GM18520 (cell line): ENCODE results near the gene MYO16.

Source experiments
- ATAC-seq: cut with Tn5 transposase; IDR thresholded peaks from one replicate; pipeline ENCODE4 v1.9.1; 2021; ENCODE audit not compliant: unreplicated experiment

The MYO16 gene

DNA sequence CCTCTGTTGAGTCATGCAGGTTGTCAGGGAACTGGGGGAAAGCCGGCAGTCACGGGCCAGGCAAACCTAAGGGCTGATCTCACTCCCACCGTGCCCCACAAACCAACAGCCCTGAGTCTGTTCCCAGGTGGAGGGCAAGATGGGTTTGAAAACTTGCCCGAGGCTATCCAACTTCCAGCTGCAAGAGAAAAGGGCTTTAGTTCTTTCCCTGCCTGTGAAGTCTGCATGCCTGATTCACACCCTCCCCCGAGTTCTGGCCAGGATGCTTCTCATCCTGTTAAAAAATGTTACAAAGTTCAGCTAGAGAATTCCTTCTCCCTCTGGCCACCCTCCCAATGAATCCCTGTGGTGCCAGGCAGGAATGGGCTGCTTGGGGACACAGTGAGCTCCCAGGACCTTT lies 33.1 kb downstream of the MYO16 start:
- no peak for ATAC-seq

DNA sequence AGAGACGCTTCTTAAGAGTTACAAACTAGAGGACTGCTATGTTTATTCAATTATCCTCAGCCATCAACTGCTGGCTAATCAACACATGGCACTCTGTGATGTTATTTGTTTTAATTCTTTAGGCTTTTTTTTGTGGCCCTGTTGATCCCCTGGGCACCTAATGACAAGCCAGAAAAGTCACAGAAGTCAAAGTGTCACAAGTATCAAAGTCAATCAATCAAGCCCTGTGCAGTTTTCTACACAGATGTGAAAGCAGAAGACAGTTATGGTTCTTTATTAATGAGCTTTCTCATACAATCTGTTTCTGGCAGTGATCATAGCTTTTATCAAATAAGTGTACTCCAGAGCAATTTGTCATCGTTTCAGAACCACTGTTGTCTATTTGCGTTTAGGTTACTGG lies 34.3 kb downstream of the MYO16 start:
- ATAC-seq: no peak

DNA sequence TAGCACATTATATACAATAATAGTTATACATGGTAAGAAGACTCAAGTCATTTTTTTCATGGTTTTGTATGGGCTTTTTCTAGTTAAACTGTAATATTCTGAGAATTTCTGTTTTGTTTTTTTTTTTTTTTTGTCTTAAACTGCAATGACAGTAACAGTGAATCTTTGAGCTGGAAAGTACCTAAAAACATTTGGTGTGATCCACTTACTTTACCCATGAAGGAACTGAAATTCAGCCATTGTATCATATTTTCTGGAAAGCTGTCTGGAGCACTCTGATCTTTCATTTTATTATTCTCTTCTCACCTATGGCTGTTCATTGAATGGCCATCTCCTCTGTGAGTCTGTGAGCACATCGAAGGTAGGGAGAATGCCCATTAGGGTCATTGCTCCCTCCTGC lies 37.8 kb downstream of the MYO16 start:
- no peak for ATAC-seq

DNA sequence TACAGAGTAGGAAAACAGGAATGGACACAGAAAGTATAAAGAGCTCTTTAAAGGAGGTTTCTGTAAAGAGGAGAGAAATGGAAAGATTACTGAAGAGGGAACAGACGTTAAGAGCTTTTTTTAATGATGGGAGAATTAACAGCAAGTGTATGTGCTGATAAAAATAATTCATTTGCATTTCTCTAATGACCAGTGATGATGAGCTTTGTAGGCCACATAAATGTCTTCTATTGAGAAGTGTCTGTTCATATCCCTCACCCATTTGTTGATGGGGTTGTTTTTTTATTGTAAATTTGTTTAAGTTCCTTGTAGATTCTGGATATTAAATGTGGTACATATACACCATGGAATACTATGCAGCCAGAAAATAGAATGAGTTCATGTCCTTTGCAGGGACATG lies 40.0 kb downstream of the MYO16 start:
- ATAC-seq: no peak

DNA sequence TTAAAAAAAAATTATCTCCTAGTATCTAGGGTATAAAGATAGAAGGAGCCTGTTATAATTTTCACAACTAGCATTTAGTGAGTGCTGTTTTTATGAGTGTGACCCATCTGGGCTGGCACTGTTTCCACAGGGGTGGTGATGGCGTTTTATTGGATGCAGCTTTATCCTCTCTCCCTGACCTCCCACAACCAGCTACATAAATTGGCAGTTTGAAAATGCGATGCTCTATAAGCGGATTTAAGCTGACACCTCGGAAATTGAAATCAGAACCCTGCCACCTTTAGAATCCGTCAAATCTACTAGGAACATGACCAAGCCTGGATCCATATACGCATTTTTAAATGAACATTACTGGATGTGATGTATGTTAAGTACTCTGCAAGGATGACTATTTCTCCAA lies 44.9 kb downstream of the MYO16 start:
- no peak for ATAC-seq

DNA sequence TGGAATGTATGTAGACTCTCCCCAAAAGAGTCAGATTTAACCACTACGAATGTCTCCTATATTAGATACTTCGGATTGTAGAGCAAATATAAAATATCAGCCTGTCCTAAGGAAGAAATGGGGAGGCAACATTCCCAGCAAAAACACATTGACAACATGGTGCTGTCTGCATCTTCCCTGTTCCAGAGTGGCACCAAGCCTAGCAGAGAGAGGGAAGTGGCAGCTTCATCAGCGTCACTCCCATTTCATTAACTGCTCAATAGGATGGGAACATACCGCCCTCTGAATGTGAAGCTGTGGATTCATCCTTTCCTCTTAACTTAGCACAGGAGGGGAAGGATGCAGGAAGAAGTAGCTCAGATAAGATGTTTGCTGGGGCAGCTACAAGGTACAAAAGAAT lies 45.4 kb downstream of the MYO16 start:
- no peak for ATAC-seq

DNA sequence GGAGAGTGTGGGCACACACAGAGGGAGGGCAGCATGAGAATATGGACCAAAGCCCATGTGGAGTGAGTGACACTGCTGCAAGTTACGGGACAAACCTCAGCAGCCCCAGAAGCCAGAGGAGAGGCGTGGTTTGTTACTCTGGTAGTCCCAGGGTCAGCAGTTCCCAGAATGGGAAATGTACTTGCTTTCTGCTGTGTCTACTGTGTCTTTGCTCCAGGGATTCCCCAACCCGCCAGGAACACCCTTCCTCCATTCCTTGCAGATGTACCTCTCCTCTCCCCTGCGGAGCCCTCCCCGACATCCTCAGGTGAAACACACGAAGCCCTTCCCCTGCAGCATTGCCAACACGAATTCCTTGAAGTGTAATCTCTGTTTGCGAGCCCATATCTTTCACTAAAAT lies 47.2 kb downstream of the MYO16 start:
- no peak for ATAC-seq

DNA sequence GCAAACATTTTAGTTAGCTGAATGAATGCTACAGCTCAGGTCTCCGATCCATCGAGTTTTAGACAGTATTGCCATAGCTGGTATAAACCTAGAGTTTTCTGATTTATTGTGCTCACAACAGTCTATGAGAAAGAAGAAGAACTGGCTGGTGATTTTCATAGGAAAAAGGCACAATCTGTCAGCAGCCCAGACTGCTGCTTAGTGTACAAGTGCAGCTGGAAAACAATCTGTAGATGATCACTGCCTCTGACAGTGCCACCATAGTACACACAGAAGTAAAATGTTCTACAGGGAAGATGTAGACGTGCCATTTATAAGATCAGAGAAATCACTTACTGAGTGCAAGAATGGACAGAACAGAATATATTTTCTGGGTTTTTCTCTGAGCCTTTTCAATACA lies 48.4 kb downstream of the MYO16 start:
- no peak for ATAC-seq

DNA sequence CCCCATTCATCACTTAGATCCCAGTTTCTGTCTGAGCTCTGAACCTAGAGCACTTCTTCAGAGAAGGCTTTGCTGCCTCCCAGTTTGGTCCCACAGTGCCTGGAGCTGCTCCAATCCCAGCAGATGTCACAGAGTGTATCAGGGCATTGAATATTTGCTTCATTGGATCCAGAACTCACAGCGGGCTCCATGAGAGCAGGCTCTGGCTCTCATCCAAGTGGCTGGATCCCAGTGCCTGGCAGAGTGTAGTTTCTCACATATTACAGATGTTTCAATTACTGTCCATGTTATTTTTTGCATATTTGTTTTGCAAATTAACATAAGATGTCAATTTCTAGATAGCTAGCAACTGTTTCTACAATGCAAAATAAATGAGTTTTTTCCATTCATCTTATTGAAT lies 50.6 kb downstream of the MYO16 start:
- no peak for ATAC-seq

DNA sequence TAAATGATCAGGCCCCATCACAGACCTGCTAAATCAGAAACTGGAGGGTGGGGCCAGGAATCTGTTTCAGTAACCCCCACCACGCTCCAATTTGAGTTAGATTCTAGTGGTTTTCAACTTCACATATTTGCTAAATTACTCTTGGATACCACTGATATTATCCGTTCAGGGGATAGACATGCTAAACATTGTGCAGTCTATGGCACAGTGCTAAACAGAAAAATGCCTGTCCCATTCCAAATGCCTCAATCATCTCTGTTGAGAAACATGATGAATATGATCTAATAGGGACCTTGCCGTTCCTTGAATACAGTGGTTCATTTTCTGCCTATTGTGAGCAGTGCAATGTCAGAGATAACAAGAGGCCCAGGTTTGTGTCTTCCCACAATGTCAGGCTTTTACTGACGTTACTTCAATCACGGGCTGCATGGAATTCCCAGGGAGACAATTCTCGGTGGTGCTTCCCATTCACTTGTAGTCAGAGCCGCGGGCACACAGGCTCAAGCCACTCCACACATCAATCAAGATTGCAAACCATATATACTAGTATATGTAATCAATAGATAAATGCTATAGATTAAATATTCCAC lies 52.7 kb downstream of the MYO16 start:
- no peak for ATAC-seq

DNA sequence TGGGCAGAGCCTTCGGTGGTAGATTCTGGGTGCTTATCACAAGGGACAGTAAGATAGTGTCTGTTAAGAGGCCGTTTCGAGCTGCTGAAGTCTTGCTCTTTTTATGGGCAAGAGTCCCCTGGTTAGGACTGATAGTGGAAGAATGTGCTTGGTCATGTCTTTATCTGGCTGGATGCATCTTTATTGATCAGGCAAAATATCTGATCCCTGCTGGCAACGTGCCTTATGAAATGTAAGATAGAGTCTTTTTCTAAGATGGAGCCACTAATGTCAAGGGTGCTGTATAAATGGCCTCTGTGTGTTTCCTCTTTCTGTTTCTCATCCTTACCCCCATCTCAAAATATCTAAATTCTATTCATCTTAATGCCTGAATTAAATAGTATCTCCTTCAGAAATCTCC lies 53.3 kb downstream of the MYO16 start:
- no peak for ATAC-seq

DNA sequence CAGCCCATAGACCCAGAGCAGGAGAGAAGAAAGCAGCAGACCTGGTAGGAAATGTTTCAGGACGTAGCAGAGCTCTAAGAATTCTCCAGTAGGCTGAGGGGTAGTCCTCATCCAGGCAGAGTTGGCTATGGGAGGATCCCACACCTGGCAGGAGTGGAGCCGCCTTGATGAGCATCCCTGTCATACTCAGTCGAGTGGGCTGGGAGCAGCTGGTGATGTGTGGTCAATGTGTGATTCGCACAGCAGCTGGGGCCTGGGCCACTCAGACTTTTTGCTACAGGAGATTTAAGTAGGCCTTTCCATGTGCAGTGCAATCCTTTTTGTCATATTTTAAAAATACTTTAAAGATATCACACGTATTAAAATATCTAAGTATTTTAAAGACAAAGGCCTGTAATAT lies 56.6 kb downstream of the MYO16 start:
- no peak for ATAC-seq

DNA sequence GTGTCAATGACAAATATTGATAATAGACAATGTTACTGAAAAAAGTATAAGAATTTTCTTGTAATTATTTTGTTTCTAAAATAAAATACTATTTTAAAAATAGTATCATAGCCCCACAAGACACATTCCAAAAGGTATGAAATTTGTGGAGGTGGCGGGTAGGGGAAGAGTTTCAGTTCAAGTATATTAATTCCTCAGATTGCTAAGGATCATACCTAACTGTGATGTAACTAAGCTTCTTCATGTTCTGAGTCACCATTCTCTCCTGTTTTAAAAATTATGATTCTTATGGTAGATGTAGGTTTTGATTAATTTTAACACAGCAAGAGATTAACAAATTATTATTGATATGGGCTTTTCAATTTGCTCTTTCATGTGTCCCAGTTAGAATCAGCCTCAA lies 61.3 kb downstream of the MYO16 start:
- ATAC-seq: no peak

DNA sequence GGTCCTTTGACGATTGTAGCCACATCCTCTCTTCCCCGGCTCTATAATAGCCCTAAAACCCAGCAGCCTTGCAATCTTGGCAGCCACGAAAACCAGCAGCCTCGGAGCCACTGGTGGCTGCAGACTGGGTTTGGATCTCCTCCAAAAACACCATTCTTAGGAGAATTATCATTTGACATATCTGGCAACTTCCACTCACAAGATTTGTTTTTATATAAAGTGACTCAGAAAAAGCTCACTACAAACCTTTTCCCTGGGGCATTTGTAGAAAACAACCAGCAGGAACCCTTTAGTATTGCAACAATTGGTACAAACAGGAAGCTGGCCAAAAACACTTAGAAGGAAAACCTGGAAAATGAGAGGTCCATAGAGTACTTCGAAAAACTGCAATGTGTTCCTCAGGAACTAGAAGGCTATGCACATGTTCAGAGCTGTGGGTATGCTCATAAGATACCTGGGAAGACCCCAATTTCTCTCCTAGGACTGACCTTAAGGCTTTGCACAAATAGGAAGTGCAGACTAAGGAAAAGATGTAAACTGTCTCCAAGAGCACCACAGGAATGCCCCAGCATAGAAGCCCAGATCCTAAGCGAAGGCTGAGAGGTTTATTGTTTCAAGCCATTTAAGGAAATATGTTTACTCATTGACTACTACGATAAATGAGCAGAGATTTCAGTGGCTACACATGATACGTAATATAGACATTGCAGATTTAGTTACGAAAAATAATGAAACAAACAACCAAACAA lies 71.2 kb downstream of the MYO16 start:
- no peak for ATAC-seq

DNA sequence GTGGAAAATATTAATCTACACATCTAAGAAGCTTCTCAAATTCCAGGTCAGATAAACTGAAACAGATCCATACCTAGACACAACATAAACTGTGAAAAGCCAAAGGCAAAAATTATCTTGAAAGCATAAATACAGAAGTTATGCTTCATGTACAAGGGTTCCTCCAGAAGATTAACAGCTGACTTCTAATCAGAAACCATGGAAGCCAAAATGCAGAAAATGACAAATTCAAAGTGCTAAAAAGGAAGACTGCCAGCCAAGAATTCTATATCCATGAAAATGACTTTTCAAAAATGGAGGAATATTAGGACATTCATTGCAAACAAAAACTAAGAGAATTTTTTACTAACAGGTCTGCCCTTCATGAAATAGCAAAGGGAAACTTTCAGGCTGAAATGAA lies 72.8 kb downstream of the MYO16 start:
- no peak for ATAC-seq

DNA sequence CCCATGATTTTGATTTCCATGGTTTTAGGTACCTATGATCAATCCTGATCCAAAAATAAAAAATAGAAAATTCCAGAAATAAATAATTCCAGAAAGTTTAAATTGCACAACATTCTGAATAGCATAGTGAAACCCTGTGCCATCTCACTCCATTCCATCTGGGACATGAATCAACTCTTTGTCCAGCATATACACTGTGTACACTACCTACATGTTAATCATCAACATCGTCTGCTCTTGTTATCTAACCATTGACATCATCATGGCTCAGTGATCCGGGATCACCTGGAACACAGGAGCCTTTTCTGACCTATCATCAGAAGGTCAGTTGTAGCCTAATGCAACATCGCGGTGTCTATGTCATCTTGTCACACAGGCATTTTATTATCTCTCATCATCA lies 75.6 kb downstream of the MYO16 start:
- no peak for ATAC-seq

DNA sequence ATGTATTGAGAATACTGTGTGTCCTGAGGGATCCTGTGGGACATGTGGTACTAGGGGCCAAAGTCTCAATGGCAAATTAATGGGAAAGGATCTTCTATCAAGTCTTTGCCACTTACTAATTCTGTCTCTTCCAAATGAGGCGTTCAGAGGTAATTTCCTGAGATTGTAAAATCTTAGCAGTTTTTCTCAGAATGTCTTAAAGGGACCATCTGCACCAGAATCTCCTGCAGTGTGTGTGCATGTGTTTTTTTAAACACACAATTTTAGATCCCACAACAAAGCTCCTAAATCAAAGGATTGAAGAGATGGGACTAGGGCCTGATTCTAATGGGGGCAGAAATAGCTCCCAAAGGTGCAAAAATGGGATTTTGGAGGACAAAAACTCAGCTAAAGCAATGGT lies 78.2 kb downstream of the MYO16 start:
- ATAC-seq: no peak

DNA sequence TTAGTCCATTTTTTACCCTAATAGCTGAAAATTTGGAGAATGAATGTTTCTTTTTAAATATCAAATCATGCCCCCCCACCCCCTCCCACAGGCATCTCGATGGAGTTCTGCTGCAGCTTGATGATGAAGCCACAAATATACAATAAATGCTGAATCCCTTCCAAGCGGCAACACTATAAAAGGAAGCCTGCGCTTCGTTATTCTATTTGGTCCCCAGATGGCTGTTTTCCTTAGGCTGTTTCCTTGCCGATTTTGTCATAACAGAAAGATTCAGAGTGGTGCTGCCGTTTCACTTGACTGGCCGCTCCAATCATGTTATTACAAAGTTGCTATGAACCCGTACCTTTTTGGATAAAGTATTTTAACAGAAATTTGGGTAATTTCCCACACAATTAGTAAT lies 79.5 kb downstream of the MYO16 start:
- no peak for ATAC-seq

DNA sequence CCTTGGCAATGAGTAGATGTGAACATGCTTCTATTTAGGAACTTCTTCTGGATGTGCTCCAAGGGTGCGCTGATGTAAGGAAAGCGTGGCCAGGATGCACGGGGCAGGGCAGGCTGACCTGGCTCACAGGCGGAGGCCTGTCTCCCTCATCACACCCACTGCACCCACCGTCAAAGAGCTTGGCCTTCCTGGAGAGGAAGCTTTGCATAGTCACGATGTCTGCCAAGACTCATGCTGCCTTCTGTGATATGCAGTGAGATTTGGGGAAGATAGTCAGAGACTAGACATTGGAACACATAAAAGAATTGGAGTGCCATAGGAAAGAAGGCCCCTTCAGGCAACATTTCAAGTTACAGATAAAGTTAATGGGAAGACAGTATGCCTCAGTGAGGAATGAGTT lies 82.0 kb downstream of the MYO16 start:
- no peak for ATAC-seq

DNA sequence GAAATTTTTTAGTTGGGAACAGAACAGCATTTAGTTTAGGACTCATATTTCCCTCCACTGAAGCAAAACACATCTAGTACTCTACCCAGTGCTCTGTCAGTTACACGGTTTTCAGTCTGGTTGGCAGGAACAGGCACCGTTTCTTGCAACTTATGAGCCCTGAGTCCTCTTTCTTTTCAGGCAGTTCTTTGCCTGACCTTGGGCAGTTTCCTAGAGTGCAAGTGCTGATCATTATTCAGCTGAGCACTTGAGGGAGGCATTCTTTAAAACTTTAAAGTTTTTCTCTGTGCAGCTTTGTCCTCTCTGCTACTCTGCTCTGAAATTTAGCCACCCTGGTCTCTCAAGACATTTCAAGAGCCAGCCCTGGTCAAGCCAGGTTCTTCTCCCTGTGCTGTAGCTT lies 96.1 kb downstream of the MYO16 start:
- ATAC-seq: no peak

DNA sequence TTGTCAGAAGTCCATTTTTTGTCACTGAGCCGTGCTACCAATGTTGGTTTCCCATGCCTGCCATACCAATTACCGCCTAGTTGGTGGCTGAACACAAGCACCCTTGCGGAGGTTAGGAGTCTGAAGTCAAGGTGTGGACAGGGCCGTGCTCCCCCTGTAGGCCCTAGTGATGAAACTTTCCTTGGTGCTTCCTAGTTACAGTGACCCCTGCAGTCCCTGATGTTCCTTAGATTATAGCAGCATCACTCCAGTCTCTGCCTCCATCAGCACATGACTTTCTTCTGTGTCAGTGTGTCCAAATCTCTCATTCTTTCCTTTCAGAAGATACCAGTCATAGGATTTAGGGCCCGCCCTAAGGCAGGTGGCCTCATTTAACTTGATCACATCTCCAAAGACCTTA lies 99.0 kb downstream of the MYO16 start:
- no peak for ATAC-seq

DNA sequence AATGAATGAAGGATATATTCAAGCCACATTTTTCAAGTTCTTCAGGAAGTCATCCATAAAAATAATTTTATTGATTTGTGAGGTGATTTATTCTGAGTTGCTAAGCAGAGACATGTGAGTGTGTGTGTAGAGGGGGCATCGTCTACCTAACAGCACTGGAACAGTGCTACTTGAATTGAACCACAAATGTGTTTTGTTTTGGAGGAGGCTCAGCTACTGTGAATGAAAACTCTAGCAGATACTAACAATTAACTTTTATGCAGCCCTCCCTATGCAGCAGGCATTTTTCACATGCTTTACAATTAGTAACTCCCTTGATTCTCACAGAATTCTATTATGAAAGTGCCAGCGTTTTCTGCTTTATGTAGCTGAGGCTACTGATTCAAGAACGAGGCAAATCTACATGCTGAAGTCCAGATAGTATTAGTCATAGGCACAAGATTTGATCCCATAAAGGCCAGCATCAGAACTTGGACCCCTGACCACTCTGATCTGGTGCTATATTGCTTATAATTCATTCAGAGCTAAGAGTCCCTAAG lies 103.7 kb downstream of the MYO16 start:
- ATAC-seq: no peak

DNA sequence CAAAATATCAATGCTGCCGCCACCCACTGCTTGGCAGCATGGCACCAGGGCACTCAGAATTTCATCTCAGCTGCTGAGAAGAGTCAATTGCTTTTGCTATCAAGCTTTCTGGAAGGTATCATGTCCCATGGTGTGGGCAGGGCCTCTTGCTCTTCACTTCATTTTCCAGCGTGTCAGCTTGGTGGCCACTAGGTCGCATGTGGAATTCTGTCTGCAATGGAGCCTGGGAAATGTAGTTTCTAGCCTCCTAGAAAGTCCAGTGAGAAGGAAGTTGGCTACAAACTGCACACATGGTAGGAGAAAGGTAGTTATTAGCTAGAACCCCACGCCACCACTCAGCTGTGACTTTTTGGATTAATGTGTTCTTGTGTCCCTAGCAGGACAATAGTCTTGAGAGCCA lies 105.3 kb downstream of the MYO16 start:
- ATAC-seq: no peak
